DMS 273 (cell line): ENCODE results near the gene PPP1R15B.

Experiments used
- DNase-seq: peaks from one replicate; lab custom pipeline; 2025; ENCODE audit not compliant: unreplicated experiment; lab: John Stamatoyannopoulos, UW

Gene PPP1R15B

DNA sequence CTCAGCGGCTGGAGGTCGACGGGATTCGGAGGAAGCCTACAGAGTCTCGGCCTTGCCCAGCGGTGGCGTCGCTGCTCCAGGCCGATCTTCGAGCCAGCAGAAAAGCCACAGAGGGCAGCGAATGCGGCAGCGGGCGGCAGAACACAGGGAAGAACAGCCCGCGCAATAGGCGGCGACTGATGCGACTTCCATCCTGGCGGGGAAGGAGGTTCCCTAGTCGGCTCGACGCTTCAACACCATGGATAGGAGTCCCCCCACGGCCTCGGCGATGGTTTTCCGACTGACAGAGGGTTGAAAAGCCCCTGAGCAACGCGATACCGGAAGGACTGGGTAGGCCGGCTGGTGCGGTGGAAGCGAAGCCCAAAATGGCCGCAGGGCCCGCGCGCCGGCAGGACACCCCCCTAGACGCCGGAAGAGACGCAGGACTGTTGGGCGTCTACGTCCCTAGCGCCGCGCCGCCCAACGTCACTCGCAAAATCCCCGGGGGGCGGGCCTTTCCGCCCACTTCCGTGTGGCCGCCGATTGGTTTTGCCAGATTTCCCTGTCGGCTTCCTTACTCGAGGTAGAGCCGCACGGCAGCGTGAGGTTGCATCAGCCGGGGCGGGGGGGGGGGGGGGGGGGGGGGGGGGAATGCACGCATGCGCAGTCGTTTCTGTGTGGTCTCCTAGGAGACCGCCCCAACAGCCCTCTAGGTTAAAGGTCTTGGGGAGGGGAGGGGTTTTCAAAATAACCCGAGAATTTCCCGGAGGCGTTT, at the start of gene PPP1R15B:
PPP1R15B (minus strand) TSS at position 367 of the 754 bp plus-strand sequence. CDS start 406 bp downstream, outside the sequence.
- DNase-seq, result peak; percentile 100

DNA sequence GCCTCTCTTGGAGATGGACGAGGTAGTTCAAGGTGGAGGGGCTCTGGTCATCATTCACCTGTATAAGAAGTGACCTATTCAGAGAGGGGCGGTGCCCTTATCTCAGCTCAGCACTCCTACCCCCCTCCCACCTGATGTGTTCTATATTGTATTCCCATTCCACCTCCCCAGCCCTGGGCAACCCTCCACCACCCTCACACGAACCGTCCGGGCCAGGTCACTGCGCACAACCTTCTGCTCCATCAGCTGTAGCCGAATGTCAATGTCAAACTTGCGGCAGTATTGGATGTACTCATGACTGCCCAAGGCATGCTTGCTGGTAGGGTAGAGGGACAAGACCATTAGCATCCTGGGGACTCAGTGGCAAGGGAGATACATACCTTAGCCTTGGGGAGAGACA, 48.7 kb upstream of the PPP1R15B start:
- DNase-seq, result no peak

DNA sequence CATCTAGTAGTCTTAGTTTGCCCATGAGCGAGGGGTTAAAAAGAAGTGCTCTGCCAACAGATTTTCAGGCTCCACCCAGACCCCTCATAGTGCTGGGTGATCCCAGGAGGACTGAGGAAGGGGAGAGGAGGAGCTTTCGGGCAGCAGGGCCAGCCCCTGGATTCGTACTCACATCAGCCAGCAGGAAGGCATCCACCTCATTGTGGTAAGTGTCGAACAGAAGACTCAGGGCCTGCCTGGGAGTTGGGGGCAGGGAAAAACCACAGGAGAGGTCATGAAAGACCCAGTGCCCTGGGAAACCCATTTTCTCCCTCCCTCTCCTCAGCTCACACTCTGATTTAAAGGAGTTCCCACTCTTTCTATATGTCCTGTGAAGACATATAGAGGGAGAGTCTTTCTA, 48.1 kb upstream of the PPP1R15B start:
- DNase-seq, result no peak

DNA sequence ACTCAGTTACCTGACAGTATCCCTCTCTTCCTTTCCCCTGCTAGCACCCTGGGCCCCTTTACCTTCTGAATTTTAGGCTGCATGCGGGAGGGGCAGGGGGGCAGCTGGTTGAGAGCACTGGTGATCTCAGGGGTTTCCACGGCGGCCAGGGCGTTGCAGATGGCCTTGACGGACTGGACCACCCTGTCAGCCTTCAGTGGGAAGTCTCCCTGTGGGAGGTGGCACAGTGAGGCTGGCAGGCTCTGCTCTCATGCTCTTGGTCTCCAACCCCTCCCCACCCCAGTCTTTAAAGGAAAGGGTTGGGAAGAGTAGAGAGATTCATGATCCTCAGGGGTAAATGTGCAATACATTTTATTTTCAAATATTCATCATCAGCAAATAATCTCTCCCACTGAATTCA, 46.0 kb upstream of the PPP1R15B start:
- no peak for DNase-seq

DNA sequence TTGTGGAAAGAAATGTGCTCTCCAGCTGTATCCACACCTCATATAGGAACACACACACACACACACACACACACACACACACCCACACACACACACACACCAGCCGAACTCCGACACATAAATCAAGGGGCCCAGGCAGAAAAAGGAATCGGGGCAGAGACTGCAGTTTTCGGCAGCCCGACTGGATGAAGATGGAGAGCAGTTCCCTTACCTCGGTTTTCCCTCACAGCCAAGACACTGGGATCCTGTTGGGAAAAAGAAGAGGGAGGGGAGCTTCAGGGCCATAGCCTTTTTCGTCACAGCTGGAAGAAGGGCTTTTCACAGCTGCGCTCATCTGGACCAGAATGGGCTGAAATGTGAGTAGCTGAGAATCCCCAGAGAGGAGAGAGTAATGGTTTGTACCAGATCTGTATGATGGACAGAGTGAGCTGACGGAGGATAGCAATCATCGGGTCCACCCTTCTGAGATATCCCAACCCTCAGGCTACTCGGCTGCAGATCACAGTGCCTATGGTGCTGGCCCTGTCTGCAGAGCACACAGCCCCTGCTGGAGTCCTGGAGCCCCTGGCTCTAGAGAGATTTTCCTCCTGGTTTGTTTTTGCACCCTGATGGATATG, 45.3 kb upstream of the PPP1R15B start:
- DNase-seq, result no peak

DNA sequence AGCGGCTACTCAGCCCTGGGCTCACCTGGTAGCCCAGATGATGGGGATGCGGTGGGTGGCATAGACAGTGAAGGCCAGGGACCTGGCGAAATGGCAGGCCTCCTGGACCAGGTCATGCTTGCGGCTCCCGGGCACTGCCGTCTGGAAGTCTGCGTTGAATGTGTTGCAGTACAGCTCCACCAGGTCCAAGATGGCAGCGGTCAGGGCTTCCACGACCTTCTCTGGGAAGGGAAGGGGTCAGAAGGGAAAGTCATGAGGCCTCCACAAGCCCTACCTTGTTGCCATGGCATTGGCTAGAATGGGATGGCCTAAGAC, 44.2 kb upstream of the PPP1R15B start:
- no peak for DNase-seq

DNA sequence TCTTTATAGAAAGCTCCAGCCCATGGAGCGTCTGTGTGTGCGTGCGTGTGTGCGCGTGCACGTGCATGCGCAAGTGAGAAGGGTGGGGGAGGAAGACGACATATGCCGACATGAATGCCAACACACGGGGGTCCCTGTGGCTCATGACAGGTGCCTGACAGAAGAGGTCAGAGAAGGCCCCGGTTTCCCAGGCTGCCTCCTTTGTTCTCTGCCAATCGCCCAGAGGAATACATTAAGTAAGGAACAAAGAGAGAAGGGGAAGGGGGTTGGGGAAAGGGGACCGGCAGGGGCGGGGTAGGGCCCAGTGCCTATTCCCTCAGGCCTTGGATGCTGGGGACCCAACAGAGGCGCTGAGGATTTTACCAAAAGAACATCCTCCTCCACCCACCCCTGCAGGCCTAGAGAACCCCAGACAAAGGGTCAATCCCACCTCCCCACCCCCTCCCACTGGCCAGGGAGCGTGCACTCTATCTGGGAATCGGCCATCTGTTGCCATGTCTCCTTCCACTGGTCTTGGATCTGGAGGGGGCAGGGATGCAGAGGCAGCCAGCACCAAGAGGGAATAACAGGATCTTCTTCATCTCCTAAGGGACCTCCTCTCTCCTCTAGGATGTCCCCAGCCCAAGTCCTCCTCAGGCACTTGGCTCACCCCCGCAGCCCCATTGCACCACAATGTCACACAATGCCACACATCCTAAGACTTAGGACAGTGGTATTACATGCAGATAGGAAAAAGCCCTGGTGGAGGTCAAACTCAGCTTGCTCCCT, 43.6 kb upstream of the PPP1R15B start:
- peak; percentile 41 for DNase-seq

DNA sequence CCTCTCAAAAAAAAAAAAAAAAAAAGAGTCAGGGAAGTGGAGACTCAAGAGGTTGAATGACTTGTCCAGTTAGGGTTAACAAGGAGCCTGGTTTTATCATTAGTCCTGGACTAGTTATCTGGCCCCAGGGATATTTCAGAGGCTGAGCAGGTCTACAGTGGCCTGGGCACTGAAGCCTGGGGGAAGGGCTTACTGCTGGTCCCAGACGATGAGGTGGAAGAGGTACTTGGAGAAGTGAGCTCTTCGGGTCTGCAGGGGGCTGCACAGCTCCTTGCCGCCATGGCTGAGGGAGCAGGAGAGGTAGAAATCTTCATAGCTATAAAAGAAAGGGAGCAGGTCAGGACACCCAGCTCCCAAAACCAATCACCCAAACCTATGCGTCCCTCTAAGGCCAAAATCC, 42.9 kb upstream of the PPP1R15B start:
- no peak for DNase-seq

DNA sequence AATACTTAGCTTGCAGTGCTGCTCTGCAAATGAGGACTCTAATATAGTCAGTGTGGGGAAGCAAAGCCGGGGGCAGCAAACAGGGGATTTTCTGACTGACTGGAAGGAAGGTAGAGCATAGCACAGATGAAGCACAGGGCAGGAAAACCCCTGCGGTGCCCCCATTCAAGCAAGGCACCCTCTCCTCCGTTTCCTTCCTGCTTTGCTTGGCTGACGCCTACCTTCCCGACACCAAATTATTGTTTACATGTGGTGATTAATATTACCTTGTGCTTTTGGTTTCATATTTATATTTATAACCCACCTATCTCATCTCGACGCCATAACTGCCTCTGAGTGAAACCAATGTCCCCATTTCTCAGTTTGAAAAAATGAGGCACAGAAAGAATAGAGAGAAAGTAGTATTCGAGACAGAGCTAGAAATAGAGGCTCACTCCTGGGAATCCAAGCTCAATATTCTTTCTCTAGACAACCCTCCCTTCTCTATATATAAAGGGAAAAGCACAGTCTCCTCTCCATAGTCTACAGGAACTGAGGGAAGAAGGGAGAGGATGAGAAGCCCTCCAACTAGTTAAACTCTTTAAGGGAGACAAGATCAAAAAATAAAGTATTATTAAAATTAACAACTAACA, 41.6 kb upstream of the PPP1R15B start:
- no peak for DNase-seq

DNA sequence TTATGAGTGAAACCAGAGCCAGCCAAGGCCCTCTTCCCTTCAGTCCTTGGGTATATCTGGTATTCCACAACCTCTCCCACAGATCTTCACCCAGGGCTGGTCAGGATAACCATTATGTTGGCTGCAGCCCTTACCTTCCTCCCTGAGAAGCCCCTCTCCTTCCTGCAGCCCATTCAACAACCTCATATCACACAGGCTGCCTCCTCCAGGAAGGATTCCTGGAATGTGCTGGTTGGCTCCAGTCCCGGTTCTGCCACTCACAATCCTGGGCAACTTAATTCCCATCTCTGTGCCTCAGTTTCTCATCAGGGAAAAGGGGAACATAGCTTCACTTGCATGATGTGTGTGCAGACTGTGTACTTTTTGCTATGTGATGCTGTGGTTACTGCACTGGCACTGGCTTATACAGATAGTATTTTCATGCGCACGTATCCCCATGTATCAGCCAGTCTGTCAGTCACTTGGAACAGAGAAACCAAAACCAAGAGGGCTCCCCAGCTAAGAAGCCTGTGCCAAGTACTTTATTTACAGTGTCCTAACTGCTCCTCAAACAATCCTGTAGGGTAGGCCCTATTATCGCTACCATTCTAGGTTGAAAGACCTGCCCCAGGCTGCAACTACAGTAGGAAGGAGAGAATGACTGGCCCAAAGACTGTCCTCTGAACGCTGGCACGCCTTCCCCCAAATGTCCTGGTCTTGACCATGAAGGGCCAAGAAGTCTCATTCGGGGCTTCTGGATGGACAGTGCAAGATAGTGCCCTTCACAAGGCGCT, 39.9 kb upstream of the PPP1R15B start:
- no peak for DNase-seq

DNA sequence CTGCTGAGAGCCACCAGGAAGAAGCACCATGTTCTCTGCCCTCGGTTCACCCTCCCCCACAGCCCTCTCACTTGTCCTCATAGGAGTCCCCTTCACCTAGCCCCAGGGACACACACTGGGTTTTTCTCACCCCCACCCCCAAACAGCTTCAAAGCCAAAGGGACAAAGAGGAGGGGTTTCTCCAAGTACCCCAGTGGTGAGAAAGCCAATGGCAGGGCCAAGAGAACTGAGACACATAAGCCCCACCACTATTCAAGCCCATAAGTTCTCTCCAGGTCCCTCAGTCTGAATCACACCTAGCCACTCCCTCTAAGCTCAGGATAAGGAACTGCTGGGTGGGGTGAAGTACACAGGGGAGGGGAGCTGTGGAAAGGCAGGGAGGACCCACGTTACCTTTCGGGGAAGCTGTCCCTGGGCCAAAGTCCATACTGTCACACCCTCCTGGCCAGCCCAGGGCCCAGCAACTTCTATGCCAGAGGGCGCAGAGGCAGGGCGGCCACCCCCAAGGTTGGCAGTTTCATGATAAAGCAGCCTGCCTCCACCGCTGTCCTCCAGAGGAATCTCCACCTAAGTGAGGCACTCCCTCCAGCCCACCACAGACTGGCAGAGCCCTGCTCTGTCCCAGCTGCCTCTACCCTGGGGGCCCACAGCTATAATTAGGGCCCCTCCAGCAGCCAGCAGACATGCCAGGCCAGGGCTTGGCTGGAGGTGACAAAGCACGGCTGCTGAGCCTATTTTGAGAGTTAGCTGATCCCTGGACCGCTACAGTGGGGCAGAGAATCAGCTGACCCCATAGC, 39.0 kb upstream of the PPP1R15B start:
- no peak for DNase-seq

DNA sequence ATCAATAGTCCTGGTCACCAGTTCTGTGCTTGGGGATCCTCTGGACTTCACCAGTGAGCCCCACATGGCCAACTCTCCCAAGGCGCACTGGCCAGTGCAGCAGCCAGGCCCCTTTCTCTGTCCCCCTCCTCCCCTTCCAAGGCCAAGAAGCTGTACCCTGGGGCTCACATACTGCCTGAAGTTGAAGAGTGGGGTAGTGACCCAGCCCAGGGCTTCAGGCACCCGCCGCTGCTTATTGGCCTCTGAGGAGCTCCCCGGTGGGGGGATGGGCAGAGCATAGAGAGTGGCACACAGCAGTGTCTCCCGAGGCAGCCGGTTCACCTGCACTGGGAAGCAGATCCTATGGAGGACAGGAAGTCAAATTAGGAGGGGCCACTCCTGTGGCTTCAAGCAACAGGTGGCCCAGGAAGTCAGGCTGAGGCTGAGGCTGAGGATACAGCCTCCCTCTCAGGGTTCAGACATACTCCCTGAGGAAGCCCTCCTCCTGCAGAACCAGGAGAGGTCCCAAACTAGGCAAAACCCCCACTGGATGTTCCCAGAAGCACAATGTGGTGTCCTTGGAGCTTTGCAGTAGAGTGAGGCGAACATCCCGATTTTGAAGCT, 38.2 kb upstream of the PPP1R15B start:
- DNase-seq, result no peak

DNA sequence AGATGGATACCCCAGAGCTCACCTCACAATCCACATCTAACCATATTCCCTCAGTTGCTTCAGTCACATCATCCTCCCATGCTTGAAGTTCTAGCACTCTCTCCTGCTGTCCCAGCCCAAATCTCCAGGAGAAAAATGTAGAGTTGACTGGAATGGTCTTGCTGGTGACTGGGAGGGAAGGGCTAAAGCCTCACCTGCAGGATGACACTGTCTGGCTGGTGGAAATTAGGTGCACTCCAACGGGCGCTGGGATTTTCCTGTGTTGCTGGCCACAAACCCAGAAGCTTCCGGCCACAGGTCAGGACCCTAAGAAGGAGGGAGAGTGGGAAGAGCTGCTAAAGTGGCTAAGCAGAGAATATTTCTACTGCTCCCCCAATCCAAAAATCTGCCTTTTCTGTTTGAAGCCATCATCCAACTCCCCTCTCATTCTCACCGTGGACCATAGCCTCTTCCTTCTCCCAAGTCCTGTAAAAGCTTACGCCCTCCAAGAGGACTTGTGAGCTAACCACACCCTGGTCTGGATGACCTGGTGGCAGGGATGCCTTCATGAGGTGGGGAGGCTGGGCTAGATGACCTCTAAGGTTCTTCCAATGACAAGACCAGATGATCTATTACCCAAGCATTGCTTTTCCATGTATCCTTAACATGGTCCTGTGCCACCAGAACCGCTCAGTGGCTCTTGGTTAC, 37.5 kb upstream of the PPP1R15B start:
- no peak for DNase-seq

DNA sequence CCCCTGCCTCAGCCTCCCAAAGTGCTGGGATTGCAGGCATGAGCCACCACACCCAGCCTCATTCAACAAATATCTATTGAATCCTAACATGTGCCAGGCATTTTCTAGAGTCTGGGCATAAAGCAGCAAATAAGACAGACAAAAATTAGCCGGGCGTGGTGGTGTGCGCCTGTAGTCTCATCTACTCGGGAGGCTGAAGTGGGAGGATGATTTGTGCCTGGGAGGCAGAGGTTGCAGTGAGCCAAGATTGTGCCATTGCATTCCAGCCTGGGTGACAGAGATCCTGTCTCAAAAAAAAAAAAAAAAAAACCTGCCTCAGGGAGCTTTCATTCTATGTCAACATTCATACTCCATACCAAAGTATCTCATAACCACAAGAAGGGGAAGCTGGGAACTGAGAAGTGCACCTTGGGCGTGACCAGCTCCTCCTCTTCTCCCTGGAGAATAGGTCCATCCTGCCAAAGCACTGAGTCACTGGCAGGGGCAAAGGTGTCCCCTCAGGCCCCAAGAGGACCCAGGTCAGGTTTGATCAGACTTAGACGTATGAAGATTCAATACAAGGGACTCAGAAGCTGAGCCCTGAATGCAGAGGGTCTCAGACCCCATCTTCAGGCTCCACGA, 36.8 kb upstream of the PPP1R15B start:
- no peak for DNase-seq

DNA sequence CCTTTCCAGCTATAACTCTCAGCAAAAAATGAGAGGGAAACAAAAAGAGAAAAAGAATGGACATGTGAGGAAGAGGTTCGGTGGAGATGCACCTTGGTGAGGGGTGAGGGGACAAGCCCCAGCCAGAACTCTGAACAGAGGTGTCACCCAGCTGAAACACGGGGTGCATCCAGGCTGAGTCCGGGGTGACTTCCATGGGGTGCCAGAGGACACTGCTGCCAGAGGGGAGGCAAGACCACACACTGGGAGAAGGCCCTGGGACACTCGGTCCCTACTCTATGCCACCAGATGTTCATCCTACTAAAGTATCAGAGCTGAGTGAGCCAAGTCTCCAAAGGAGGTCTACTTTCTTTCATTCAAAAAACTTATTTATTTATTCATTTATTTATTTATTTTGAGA, 36.1 kb upstream of the PPP1R15B start:
- peak; percentile 34 for DNase-seq

DNA sequence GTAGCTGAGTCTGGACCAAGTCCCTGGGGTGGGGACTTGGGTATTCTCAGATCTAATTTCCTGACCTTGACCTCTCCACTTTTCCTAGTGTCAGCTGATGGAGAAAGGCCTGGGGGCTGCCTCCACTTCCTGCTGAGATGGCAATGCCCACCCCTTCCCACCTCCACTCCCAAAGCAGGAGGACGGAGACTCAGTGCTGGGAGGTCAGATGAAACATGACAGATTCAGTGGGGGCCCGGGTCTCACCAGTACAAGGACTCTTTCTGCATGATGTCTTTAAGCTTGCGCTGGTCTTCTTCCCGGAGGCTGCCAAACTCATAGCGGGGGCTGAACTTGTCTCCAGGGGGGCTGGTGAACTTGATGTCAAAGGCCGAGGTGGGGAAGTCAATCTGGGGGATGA, 35.6 kb upstream of the PPP1R15B start:
- no peak for DNase-seq

DNA sequence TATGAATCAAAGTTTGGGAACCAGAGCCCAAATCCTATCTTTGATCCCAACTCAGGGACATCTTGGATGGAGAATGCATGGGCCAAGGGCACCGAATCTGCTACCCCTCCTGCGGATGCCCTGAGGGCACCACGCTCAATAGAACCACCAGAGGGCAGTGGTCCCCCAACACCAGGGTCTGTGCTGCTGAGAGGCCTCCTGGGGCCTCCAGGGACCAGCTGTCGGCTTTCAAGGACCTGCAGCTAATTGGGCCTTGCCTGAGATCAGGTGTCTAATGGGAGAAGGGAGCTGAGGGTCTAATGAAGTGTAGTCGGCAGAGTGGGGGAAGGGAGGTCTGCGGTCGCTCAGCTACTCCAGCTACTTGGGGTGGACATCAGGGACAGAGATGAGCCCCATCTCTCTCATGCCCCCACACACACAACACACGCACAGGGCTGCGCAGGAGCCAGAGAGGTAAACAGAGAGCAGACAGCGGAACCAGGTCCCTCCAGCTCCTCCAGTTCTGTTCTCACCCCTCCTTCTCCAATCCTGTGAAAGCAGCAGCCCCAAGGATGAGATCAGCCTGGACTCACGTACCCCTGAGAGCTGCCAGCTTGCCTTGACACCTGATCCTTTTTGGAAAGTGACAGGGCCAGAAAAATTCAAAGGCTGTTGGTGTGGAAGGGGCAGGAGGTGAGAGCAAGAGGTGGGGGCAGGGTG, 34.9 kb upstream of the PPP1R15B start:
- DNase-seq, result peak; percentile 98

DNA sequence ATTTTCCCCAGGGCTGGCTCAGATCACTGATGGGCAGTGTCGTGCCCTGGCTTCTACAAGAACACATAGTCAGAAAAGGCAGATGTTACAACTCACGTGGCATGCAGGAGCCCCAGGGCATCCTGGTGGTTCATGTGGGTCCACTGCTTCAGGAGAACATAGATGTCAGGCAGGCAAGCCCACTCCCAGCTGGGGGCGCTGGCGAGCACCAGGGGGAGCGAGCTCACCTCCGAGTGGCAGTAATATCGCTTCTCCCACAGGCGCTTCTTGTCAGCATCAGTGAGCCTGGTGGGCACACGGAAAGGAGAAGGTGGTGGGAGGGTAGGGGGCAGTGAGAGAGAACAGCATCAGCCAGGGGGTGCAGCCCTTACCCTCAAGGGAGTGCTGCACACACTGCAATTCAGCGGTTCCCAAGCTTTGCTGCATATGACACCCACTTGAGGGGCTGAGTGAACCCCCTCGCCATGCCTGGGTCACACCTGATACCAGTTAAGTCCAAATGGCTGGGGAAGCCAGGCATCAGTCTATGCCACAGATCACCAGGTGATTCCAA, 34.3 kb upstream of the PPP1R15B start:
- DNase-seq, result peak; percentile 80
